BLaER1 (cell line): Measurements from ENCODE around the gene ACSS3.

Experiments
- H3K27ac ChIP-seq: shearing (Covaris generic); formaldehyde crosslinking; 2 replicates; pipeline ENCODE4 v1.8.1; 2022
- H3K27me3 ChIP-seq: shearing (Covaris generic); formaldehyde crosslinking; 2 replicates; pipeline ENCODE4 v1.8.1; 2022
- H3K36me3 ChIP-seq: shearing (Covaris generic); formaldehyde crosslinking; 2 replicates; pipeline ENCODE4 v1.8.1; 2022
- H3K4me1 ChIP-seq: shearing (Covaris generic); formaldehyde crosslinking; 2 replicates; pipeline ENCODE4 v1.8.1; 2022
- H3K4me2 ChIP-seq: shearing (Covaris generic); formaldehyde crosslinking; 2 replicates; pipeline ENCODE4 v1.8.1; 2022
- H3K4me3 ChIP-seq: shearing (Covaris generic); formaldehyde crosslinking; 2 replicates; pipeline ENCODE4 v1.8.1; 2022
- H3K9ac ChIP-seq: shearing (Covaris generic); formaldehyde crosslinking; 2 replicates; pipeline ENCODE4 v1.8.1; 2022
- H3K9me3 ChIP-seq: shearing (Covaris generic); formaldehyde crosslinking; 2 replicates; pipeline ENCODE4 v1.8.1; 2022
- H4K20me1 ChIP-seq: shearing (Covaris generic); formaldehyde crosslinking; 2 replicates; pipeline ENCODE4 v1.8.1; 2022
- Cebpa-rat ChIP-seq: shearing (Covaris generic); IDR thresholded peaks from 2 replicates; pipeline ENCODE4 v1.8.1; 2022

The ACSS3 gene

DNA sequence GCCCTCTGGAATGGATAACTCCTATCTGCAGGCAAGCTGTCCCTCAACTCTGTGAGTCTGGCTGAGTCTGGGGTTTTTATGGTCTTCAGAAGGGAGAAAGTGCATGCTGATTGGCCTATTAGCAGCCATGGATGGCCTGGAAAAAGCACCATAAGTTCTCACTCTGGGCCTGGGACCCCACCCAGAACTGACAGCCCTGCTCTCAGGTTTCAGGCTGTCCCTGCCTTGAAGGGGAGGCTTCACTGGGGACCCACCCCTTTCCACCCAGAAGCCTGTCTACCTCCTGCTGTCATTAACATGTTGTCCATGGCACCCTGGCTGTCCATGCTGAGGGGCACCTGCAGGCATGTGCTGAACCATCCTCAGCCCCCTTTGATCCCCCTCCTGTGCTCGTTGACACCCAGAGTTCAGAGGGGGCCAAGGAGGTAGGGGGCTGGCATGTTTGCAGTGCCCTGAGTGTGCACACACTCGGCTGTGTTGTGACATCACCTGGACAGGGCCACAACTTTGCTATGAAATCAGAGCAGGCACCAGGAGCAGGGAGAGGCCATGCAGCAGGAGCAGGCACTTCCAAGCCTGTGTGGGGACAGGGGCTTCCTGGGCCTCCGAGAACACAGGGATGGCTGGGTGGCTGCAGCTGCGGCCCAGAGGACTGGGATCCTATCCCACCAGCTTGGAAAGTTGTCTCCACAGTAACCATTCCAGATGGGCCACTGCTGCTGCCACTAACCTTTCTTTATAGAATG is 84.7 kb downstream of the ACSS3 start:
- H3K9me3 ChIP-seq, result 0 out of 2 replicates have a peak, but pooled peaks cover 10% of the 10 kb centered on the region
- no peak overlapping the region for H3K9ac ChIP-seq
- no peaks in the 10 kb centered on the region for H3K4me1 ChIP-seq
- no peaks in the 10 kb centered on the region for H3K36me3 ChIP-seq
- no peak overlapping the region for H3K4me3 ChIP-seq
- no peaks in the 10 kb centered on the region for H3K27me3 ChIP-seq
- H3K4me2 ChIP-seq, result no peak overlapping the region
- TF ChIP-seq Cebpa-rat, result no peak
- no peaks in the 10 kb centered on the region for H4K20me1 ChIP-seq
- no peak overlapping the region for H3K27ac ChIP-seq

DNA sequence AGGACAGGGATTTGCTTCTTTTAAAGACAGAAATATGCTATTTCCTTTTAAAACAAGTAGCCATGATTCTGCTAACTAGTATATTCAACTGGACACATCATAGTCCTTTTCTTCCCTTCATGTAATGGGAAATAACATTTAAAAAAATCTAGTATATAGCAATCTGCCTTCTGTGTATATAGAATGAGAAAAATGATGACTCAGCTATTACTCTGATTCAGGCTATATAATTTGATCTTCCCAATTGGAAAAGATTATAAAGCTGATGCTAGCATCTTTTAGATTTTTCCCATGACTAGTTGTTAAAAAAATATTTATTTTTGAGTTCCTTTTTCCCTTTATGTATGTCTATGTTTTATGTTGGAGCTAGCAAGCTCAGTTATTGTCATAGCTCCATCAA is 86.9 kb downstream of the ACSS3 start:
- Histone ChIP-seq H4K20me1 (no peaks in the 10 kb centered on the region), H3K4me3 (no peak overlapping the region), H3K27me3 (no peaks in the 10 kb centered on the region), H3K9me3 (0 out of 2 replicates have a peak, but pooled peaks cover 10% of the 10 kb centered on the region), H3K9ac (no peak overlapping the region), H3K4me2 (no peak overlapping the region), H3K36me3 (no peaks in the 10 kb centered on the region), H3K27ac (no peak overlapping the region), H3K4me1 (no peaks in the 10 kb centered on the region)
- TF ChIP-seq Cebpa-rat, result no peak

DNA sequence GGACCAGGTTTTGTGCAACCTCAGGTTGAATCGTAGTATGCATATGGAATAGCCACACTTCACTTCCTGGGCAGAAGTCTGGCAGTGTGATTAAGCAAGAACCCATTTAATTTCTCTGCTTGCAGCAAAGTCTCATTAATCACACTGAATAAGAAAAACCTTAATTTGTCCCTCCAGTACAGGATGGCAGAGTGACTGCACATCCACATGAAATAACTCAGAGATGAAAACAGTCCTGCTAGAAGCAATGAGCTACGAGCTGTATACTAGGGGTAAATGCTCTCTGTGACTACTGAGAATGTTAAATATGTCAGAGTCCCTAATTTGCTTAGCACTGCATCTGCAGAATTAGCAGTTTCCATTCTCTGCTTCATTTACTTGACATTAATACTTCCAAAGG is 88.9 kb downstream of the ACSS3 start:
- Histone ChIP-seq H3K36me3 (no peaks in the 10 kb centered on the region), H3K4me2 (no peak overlapping the region), H3K4me1 (no peaks in the 10 kb centered on the region), H3K27ac (no peak overlapping the region), H3K27me3 (no peaks in the 10 kb centered on the region), H3K4me3 (no peak overlapping the region), H4K20me1 (no peaks in the 10 kb centered on the region), H3K9ac (no peak overlapping the region), H3K9me3 (0 out of 2 replicates have a peak, but pooled peaks cover 7% of the 10 kb centered on the region)
- TF ChIP-seq Cebpa-rat, result no peak

DNA sequence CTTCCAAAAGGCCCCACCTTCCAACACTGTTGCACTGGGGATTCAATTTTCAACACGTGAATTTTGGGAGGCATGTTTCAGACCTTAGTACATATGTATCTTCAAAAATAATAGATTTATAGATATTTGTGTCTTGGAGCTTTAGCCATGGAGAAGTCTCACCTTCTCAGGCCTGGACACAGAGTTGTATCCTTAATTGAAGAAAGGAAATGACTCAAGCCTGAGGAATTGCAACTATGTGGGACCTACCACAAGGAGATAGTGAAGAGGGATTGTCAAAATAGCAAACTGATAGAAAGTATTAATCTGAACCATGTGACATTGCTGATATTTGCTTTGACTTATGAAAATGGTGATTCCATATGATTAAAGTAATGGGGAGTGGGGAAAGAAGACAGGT is 89.8 kb downstream of the ACSS3 start:
- H3K9me3 ChIP-seq, result no peaks in the 10 kb centered on the region
- H3K4me3 ChIP-seq, result no peak overlapping the region
- no peak overlapping the region for H3K27ac ChIP-seq
- H3K27me3 ChIP-seq, result no peaks in the 10 kb centered on the region
- no peak overlapping the region for H3K4me2 ChIP-seq
- H3K36me3 ChIP-seq, result no peaks in the 10 kb centered on the region
- TF ChIP-seq Cebpa-rat, result no peak
- H3K9ac ChIP-seq, result no peak overlapping the region
- H4K20me1 ChIP-seq, result no peaks in the 10 kb centered on the region
- H3K4me1 ChIP-seq, result no peaks in the 10 kb centered on the region

DNA sequence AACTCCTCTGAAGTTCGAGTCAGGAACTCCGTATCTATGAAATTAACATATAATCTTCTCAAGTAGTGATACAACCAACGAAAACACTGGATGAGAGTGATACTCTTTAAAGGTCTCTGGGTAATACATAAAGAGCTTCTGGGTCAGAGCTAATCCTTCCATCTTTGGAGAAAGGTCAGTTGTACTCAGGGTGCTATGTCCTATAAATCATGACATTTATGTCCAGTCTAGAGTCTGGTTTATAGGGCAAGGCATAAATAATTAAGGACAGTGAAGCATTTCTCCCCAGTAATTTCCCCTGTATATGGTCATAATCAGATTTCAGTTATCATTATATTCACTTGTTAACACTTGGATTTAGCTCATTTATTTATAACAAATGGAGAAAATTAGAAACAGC is 90.6 kb downstream of the ACSS3 start:
- no peak overlapping the region for H3K4me3 ChIP-seq
- no peaks in the 10 kb centered on the region for H3K9me3 ChIP-seq
- TF ChIP-seq Cebpa-rat, result no peak

DNA sequence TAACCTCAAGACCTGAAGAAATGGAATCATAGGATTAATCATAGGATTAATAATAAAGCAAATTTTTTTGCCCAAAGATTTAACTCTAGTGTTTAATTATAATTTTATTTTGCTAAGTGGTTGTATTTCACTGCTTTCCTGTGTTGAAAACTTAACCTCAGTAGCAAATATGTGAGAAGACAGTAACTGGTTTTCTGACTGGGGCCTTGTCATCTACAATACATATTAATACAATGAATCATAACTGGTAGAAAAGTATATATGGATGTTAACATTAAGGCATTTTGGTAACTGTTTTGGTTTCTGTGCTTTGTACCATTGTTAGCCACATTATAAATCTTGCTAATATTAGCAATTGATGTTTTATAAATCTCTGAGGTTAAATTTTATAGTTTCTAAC is 92.2 kb downstream of the ACSS3 start:
- Histone ChIP-seq H3K9me3 (no peaks in the 10 kb centered on the region), H3K4me2 (no peak overlapping the region)
- no peak for TF ChIP-seq Cebpa-rat

More for the DNA sequence above, 90.6 kb downstream of the ACSS3 start:
- Histone ChIP-seq H4K20me1 (no peaks in the 10 kb centered on the region), H3K4me2 (no peak overlapping the region), H3K9ac (no peak overlapping the region), H3K36me3 (no peaks in the 10 kb centered on the region), H3K27me3 (no peaks in the 10 kb centered on the region), H3K27ac (no peak overlapping the region), H3K4me1 (no peaks in the 10 kb centered on the region)

DNA sequence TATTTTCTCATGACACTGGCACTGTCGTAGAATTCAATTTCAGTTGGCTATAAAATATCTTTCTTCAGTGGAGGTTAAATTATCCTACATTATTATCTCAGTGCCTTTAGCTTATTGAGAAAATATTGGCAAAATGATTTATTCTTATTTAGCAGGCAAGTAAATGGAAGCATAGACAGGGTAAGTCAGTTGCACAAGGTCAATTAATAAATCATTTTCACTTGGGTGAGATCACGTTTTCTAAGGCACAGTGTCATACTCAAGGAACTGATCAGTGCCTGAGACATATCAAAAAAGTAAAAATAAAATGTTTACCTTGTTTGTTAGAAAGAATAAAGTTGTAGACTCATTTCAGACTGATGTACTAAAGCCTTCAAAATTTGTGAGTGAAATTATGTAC is 95.0 kb downstream of the ACSS3 start:
- Histone ChIP-seq H3K27ac (no peak overlapping the region), H3K36me3 (no peaks in the 10 kb centered on the region), H3K4me2 (no peak overlapping the region), H3K4me3 (no peak overlapping the region), H3K9me3 (peaks cover 11% of the 10 kb centered on the region), H3K27me3 (no peaks in the 10 kb centered on the region), H3K4me1 (no peaks in the 10 kb centered on the region), H4K20me1 (no peaks in the 10 kb centered on the region), H3K9ac (no peak overlapping the region)
- no peak for TF ChIP-seq Cebpa-rat

More for the DNA sequence above, 92.2 kb downstream of the ACSS3 start:
- H3K36me3 ChIP-seq, result no peaks in the 10 kb centered on the region
- H3K27ac ChIP-seq, result no peak overlapping the region
- H3K27me3 ChIP-seq, result no peaks in the 10 kb centered on the region
- no peak overlapping the region for H3K9ac ChIP-seq
- H3K4me3 ChIP-seq, result no peak overlapping the region
- no peaks in the 10 kb centered on the region for H3K4me1 ChIP-seq
- H4K20me1 ChIP-seq, result no peaks in the 10 kb centered on the region

DNA sequence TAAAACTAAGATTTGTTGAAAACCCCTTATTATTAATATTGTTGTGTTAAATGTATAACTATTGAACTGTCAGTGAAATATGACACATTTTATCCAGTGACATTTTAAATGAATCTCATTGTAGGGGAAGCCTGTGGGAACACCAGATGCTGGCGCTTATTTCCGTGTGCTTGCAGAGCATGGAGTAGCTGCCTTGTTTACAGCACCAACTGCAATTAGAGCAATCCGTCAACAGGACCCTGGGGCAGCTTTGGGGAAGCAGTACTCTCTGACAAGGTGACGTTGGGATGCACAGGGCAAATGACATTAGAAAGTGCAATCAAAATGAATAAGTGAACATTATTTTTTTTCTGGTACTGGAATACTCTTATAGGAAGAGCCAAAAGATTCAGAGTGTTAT is 96.8 kb downstream of the ACSS3 start:
- H3K36me3 ChIP-seq, result no peaks in the 10 kb centered on the region
- no peaks in the 10 kb centered on the region for H3K4me1 ChIP-seq
- H3K27ac ChIP-seq, result no peak overlapping the region
- no peaks in the 10 kb centered on the region for H4K20me1 ChIP-seq
- H3K9me3 ChIP-seq, result peaks cover 11% of the 10 kb centered on the region
- no peak overlapping the region for H3K4me3 ChIP-seq
- no peaks in the 10 kb centered on the region for H3K27me3 ChIP-seq
- no peak for TF ChIP-seq Cebpa-rat
- H3K9ac ChIP-seq, result no peak overlapping the region
- no peak overlapping the region for H3K4me2 ChIP-seq

DNA sequence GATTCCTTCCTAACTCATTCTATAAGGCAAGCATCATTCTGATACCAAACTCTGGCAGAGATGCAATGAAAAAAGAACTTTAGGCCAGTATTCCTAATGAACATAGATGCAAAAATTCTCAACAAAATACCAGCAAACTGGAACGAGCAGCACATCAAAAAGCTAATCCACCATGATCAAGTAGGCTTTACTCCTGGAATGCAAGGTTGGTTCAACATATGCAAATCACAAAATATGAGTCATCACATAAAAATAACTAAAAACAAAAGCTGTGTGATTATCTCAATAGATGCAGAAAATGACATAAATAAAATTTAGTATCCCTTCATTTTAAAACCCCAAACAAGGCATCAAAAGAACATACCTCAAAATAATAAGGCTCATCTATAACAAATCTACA is 98.9 kb downstream of the ACSS3 start:
- H3K4me1 ChIP-seq, result no peaks in the 10 kb centered on the region
- H3K27me3 ChIP-seq, result no peaks in the 10 kb centered on the region
- no peak overlapping the region for H3K4me3 ChIP-seq
- H3K9me3 ChIP-seq, result peaks cover 11% of the 10 kb centered on the region
- H3K27ac ChIP-seq, result no peak overlapping the region
- no peaks in the 10 kb centered on the region for H4K20me1 ChIP-seq
- no peak overlapping the region for H3K9ac ChIP-seq
- no peaks in the 10 kb centered on the region for H3K36me3 ChIP-seq
- no peak for TF ChIP-seq Cebpa-rat
- H3K4me2 ChIP-seq, result no peak overlapping the region

DNA sequence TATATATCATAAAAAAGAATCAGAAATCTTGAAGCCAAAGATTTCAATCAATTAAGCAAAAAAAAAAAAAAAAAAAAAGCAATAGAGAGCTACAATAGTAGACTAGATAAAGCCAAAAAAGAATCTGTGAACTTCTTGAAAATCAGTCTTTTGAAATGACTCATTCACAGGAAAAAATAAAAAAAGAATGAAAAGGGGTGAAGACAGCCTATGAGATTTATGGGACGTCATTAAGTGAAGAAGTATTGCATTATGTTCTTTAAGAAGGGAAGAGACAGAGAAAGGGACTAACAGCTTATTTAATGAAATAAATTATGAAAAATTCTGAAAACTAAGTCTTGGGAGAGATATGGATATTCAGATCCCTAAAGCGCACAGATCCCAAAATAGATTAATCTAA is 103.8 kb downstream of the ACSS3 start:
- Histone ChIP-seq H3K4me3 (no peak overlapping the region), H3K4me2 (no peak overlapping the region), H3K27ac (no peak overlapping the region)

More for the DNA sequence above, 103.8 kb downstream of the ACSS3 start:
- no peak for TF ChIP-seq Cebpa-rat
- Histone ChIP-seq H3K9ac (no peak overlapping the region), H3K27me3 (no peaks in the 10 kb centered on the region), H4K20me1 (no peaks in the 10 kb centered on the region), H3K36me3 (no peaks in the 10 kb centered on the region), H3K4me1 (no peaks in the 10 kb centered on the region), H3K9me3 (peaks cover 5% of the 10 kb centered on the region)
